Keratinocyte (primary cell): Measurements from ENCODE around the gene SNTG2. TPM values are rescaled to one million over a fixed set of nuclear protein-coding genes. Genes with fewer than 3 reads are reported as not detected.

Experiments
- DNase-seq: peaks from one replicate; pipeline ENCODE4 v3.0.0-alpha.2; 2011; ENCODE audit warnings: low read depth, missing footprints, low spot score
- FAIRE-seq: peaks from 2 replicates; lab custom pipeline; 2011; peaks lifted over from hg19 to GRCh38; lab: Jason Lieb, UNC
- H2AFZ ChIP-seq: 2 replicates; pipeline ENCODE4 v1.6.0; 2012; ENCODE audit warnings: low read length, control low read depth, inconsistent platforms; ENCODE audit not compliant: control insufficient read depth
- H3K27ac ChIP-seq: 2 replicates; pipeline ENCODE4 v1.5.1; 2011; ENCODE audit warnings: low read length; ENCODE audit not compliant: control insufficient read depth, insufficient read depth
- H3K27me3 ChIP-seq: 3 replicates; pipeline ENCODE4 v1.6.0; 2011; ENCODE audit warnings: low read length; ENCODE audit not compliant: control insufficient read depth, insufficient read depth; ENCODE audit errors: extremely low read depth
- H3K36me3 ChIP-seq, 2 experiments: 2 replicates in 1 of 2; 3 replicates in 1 of 2; pipeline ENCODE4 v1.5.1; 2011; ENCODE audit warnings: low read length in 2 of 2, mild to moderate bottlenecking in 1 of 2; ENCODE audit not compliant: control insufficient read depth in 2 of 2, insufficient read depth in 2 of 2; ENCODE audit errors: extremely low read depth in 1 of 2
- H3K4me1 ChIP-seq: 3 replicates; pipeline ENCODE4 v1.5.1; 2011; ENCODE audit warnings: low read length; ENCODE audit not compliant: control insufficient read depth, insufficient read depth; ENCODE audit errors: extremely low read depth
- H3K4me2 ChIP-seq: 3 replicates; pipeline ENCODE4 v1.6.0; 2011; ENCODE audit warnings: low read depth, low read length; ENCODE audit not compliant: control insufficient read depth, insufficient read depth; ENCODE audit errors: extremely low read depth
- H3K4me3 ChIP-seq, 3 experiments: fragments of 200-600 bp in 1 of 3; sonication (generic) in 1 of 3; 2 replicates in 2 of 3; 3 replicates in 1 of 3; pipeline ENCODE4 v1.5.1; 2011 to 2016; ENCODE audit warnings: low read length in 3 of 3, mild to moderate bottlenecking in 3 of 3, control low read depth in 2 of 3, inconsistent platforms in 1 of 3, low read depth in 1 of 3, mixed read lengths in 1 of 3, mixed run types in 1 of 3, moderate library complexity in 1 of 3; ENCODE audit not compliant: control insufficient read depth in 2 of 3, insufficient read depth in 2 of 3; ENCODE audit errors: extremely low read depth in 1 of 3
- H3K79me2 ChIP-seq: 2 replicates; pipeline ENCODE4 v1.6.0; 2012; ENCODE audit warnings: low read length; ENCODE audit not compliant: control insufficient read depth, insufficient read depth
- H3K9ac ChIP-seq: 3 replicates; pipeline ENCODE4 v1.6.0; 2011; ENCODE audit warnings: low read length; ENCODE audit not compliant: control insufficient read depth, insufficient read depth; ENCODE audit errors: extremely low read depth
- H3K9me1 ChIP-seq: 3 replicates; pipeline ENCODE4 v1.6.0; 2011; ENCODE audit warnings: low read length; ENCODE audit not compliant: control insufficient read depth, insufficient read depth; ENCODE audit errors: extremely low read depth
- H3K9me3 ChIP-seq: 2 replicates; pipeline ENCODE4 v1.5.1; 2012; ENCODE audit warnings: low read depth, low read length; ENCODE audit not compliant: control insufficient read depth
- H4K20me1 ChIP-seq: 3 replicates; pipeline ENCODE4 v1.6.0; 2011; ENCODE audit warnings: low read length; ENCODE audit not compliant: control insufficient read depth, insufficient read depth; ENCODE audit errors: extremely low read depth
- CTCF ChIP-seq, 3 experiments: IDR thresholded peaks in 1 of 3; conservative IDR thresholded peaks in 1 of 3; optimal IDR thresholded peaks in 1 of 3; 2 replicates in 2 of 3; 3 replicates in 1 of 3; pipeline versions ENCODE3 to v1.5.1; 2011; ENCODE audit warnings: low read length in 3 of 3, mild to moderate bottlenecking in 3 of 3, moderate library complexity in 2 of 3, control low read depth in 1 of 3, inconsistent platforms in 1 of 3; ENCODE audit not compliant: insufficient read depth in 2 of 3; ENCODE audit errors: extremely low read depth in 1 of 3
- EZH2 ChIP-seq: IDR thresholded peaks from one replicate; pipeline ENCODE4 v1.6.1; 2012; ENCODE audit warnings: inconsistent platforms, mild to moderate bottlenecking, low read length, moderate library complexity
- dilution Hi-C: fragments of 300-500 bp; cut with MboI; formaldehyde crosslinking; loops from one replicate; pipeline ENCODE4 v1.7.0; 2020; ENCODE audit warnings: low sequenced_read_pairs; ENCODE audit not compliant: extremely low pct_ligation_motif_present
- polyA plus RNA-seq, 5 experiments: library from polyadenylated mRNA; depleted of rRNA in 3 of 5; stranded (reverse) in 3 of 5; stranded (forward) in 1 of 5; unstranded in 1 of 5; fragments of >200 nt; gene quantifications; 1 replicate in 1 of 5; 2 replicates in 3 of 5; 3 replicates in 1 of 5; pipeline versions ENCODE4 v1.2.1 to v1.2.3, GENCODE V29; 2011 to 2012; ENCODE audit warnings: missing spikeins in 2 of 5, low read depth in 1 of 5, low replicate concordance in 1 of 5

SNTG2 gene
- polyA plus RNA-seq, 1 donor (not counting 4 experiments of a cell fraction or from before 2014, with no cell fraction given): not detected

GRCh38 chr2:974054-974453 lies 23.4 kb downstream of the SNTG2 start:
- DNase-seq (no peak), FAIRE-seq (no peak)
- H3K27ac ChIP-seq: no peak overlapping the region
- no peaks in the 10 kb centered on the region for H3K9me1 ChIP-seq
- no peaks in the 10 kb centered on the region for H3K9me3 ChIP-seq
- H3K4me3 ChIP-seq: no peak overlapping the region
- H3K36me3 ChIP-seq: no peaks in the 10 kb centered on the region
- H2AFZ ChIP-seq: no peak overlapping the region
- no peak overlapping the region for H3K9ac ChIP-seq
- no peaks in the 10 kb centered on the region for H4K20me1 ChIP-seq
- H3K27me3 ChIP-seq: no peaks in the 10 kb centered on the region
- H3K79me2 ChIP-seq: no peaks in the 10 kb centered on the region
- H3K4me2 ChIP-seq: no peak overlapping the region
- no peak for TF ChIP-seq CTCF (optimal IDR thresholded peaks at IDR 0.05 in 1 of 3, IDR thresholded peaks at IDR 0.05 in 1 of 3, conservative IDR thresholded peaks at IDR 0.05 in 1 of 3; ENCODE audit: extremely low read depth in 1 of 3, insufficient read depth in 2 of 3, low read length in 3 of 3)
- TF ChIP-seq EZH2: no peak
- dilution Hi-C loops: no loop called here
- H3K4me1 ChIP-seq: no peaks in the 10 kb centered on the region

- H3K9ac ChIP-seq: no peak overlapping the region
- no peaks in the 10 kb centered on the region for H3K36me3 ChIP-seq
- dilution Hi-C loops: no loop called here
- no peaks in the 10 kb centered on the region for H3K27me3 ChIP-seq
- DNase-seq: no peak
- H3K9me3 ChIP-seq: no peaks in the 10 kb centered on the region
- no peak overlapping the region for H3K27ac ChIP-seq
- no peaks in the 10 kb centered on the region for H3K4me1 ChIP-seq
- FAIRE-seq: no peak
- TF ChIP-seq CTCF (optimal IDR thresholded peaks at IDR 0.05 in 1 of 3, IDR thresholded peaks at IDR 0.05 in 1 of 3, conservative IDR thresholded peaks at IDR 0.05 in 1 of 3; ENCODE audit: extremely low read depth in 1 of 3, insufficient read depth in 2 of 3, low read length in 3 of 3) (no peak), EZH2 (no peak)
- H2AFZ ChIP-seq: no peak overlapping the region
- no peaks in the 10 kb centered on the region for H4K20me1 ChIP-seq
- no peak overlapping the region for H3K4me3 ChIP-seq
- H3K9me1 ChIP-seq: no peaks in the 10 kb centered on the region
- no peaks in the 10 kb centered on the region for H3K79me2 ChIP-seq
- no peak overlapping the region for H3K4me2 ChIP-seq
Observed at GRCh38 chr2:974502-974901, 23.9 kb downstream of the SNTG2 start.
